Sigmoid colon (tissue), 4 donors: ENCODE measurements around the gene ZPBP2.

Source experiments
- EP300 ChIP-seq, 4 donors: sonication (generic); formaldehyde crosslinking; IDR thresholded peaks; one replicate each; pipeline ENCODE4 v1.6.1; 2017; ENCODE audit warnings: antibody characterized with exemption in 4 of 4
- TF ChIP-seq, protein P1 (sequence below), 4 experiments: fragments of 450-650 bp in 3 of 4; fragments of 200-600 bp in 1 of 4; IDR thresholded peaks; one replicate each; pipeline ENCODE4 v1.5.1; 2016 to 2019; ENCODE audit warnings: antibody characterized with exemption in 4 of 4, mild to moderate bottlenecking in 3 of 4, moderate library complexity in 2 of 4

GRCh38 chr17:39903158-39903884 lies 35.3 kb downstream of the ZPBP2 start:
- TF ChIP-seq, protein P1, sequence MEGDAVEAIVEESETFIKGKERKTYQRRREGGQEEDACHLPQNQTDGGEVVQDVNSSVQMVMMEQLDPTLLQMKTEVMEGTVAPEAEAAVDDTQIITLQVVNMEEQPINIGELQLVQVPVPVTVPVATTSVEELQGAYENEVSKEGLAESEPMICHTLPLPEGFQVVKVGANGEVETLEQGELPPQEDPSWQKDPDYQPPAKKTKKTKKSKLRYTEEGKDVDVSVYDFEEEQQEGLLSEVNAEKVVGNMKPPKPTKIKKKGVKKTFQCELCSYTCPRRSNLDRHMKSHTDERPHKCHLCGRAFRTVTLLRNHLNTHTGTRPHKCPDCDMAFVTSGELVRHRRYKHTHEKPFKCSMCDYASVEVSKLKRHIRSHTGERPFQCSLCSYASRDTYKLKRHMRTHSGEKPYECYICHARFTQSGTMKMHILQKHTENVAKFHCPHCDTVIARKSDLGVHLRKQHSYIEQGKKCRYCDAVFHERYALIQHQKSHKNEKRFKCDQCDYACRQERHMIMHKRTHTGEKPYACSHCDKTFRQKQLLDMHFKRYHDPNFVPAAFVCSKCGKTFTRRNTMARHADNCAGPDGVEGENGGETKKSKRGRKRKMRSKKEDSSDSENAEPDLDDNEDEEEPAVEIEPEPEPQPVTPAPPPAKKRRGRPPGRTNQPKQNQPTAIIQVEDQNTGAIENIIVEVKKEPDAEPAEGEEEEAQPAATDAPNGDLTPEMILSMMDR (IDR thresholded peaks at IDR 0.05): no peak
- TF ChIP-seq EP300 (IDR thresholded peaks at IDR 0.05): no peak
